K562 (cell line): ENCODE data around the gene SCMH1.

ENCODE experiments used
- BRCA1 ChIP-seq, 2 experiments: fragments of 450-650 bp in 1 of 2; sonication (generic) in 1 of 2; formaldehyde crosslinking in 1 of 2; IDR thresholded peaks; 2 replicates each; pipeline versions ENCODE4 v1.5.0 to v1.6.1; 2017 to 2020; ENCODE audit warnings: mild to moderate bottlenecking in 1 of 2, missing genetic modification reagents in 1 of 2
- BRD4 ChIP-seq: fragments of 200-600 bp; sonication (generic); IDR thresholded peaks from 2 replicates; pipeline ENCODE4 v1.6.1; 2017; ENCODE audit warnings: inconsistent platforms
- COPS2 ChIP-seq: fragments of 450-650 bp; conservative IDR thresholded peaks from 2 replicates; pipeline ENCODE4 v1.6.1; 2016; ENCODE audit warnings: mild to moderate bottlenecking, moderate library complexity
- KLF1 ChIP-seq: fragments of 450-650 bp; IDR thresholded peaks from 2 replicates; pipeline ENCODE4 v1.6.1; 2016; ENCODE audit warnings: missing genetic modification characterization, missing compliant biosample characterization
- LEF1 ChIP-seq: fragments of 450-650 bp; IDR thresholded peaks from 2 replicates; pipeline ENCODE4 v1.6.1; 2016; ENCODE audit warnings: mild to moderate bottlenecking
- POLR2AphosphoS5 ChIP-seq: IDR thresholded peaks from 2 replicates; pipeline ENCODE4 v1.6.1; 2011; ENCODE audit warnings: mild to moderate bottlenecking, low read depth, low read length, moderate library complexity; ENCODE audit not compliant: control insufficient read depth, insufficient read depth
- ZNF24 ChIP-seq: fragments of 450-650 bp; IDR thresholded peaks from 2 replicates; pipeline ENCODE4 v1.6.1; 2016
- TF ChIP-seq, protein P1 (sequence below): sonication (generic); formaldehyde crosslinking; IDR thresholded peaks from 2 replicates; pipeline ENCODE4 v1.9.0; 2022; ENCODE audit warnings: mild to moderate bottlenecking, missing genetic modification reagents
- TF ChIP-seq, protein P2 (sequence below): fragments of 450-650 bp; IDR thresholded peaks from 2 replicates; pipeline ENCODE4 v1.6.1; 2017; ENCODE audit warnings: antibody characterized with exemption
- TF ChIP-seq, protein P3 (sequence below), 3 experiments: IDR thresholded peaks in 2 of 3; conservative IDR thresholded peaks in 1 of 3; 2 replicates each; pipeline ENCODE4 v1.5.1; 2011 to 2012; ENCODE audit warnings: low read length in 3 of 3, mild to moderate bottlenecking in 3 of 3, control low read depth in 2 of 3, improper control_type of control experiment in 1 of 3, inconsistent platforms in 1 of 3, low read depth in 1 of 3, mixed read lengths in 1 of 3, moderate library complexity in 1 of 3; ENCODE audit not compliant: insufficient read depth in 2 of 3

DNA sequence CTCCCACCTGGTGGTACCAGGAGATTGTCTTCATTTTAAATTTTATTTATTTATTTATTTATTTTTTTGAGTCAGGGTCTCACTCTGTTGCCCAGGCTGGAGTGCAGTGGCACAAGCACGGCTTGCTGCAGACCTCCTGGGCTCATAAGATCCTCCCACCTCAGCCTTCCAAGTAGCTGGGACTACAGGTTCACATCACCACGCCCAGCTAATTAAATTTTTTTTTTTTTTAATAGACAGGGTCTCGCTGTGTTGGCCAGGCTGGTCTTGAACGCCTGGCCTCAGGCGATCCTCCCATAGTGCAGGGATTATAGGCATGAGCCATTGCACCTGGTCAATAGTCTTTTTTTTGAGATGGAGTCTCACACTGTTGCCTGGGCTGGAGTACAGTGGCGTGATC is 229.1 kb downstream of the SCMH1 start:
- TF ChIP-seq, protein P1, sequence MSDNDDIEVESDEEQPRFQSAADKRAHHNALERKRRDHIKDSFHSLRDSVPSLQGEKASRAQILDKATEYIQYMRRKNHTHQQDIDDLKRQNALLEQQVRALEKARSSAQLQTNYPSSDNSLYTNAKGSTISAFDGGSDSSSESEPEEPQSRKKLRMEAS, result no peak
- TF ChIP-seq LEF1 (no peak), KLF1 (tag) (no peak), ZNF24 (no peak), BRCA1 (IDR thresholded peaks at IDR 0.05) (no peak), BRCA1 (CRISPR knock-in tag; IDR thresholded peaks at IDR 0.05) (no peak), BRD4 (no peak), COPS2 (no peak), POLR2AphosphoS5 (no peak)
- TF ChIP-seq, protein P2, sequence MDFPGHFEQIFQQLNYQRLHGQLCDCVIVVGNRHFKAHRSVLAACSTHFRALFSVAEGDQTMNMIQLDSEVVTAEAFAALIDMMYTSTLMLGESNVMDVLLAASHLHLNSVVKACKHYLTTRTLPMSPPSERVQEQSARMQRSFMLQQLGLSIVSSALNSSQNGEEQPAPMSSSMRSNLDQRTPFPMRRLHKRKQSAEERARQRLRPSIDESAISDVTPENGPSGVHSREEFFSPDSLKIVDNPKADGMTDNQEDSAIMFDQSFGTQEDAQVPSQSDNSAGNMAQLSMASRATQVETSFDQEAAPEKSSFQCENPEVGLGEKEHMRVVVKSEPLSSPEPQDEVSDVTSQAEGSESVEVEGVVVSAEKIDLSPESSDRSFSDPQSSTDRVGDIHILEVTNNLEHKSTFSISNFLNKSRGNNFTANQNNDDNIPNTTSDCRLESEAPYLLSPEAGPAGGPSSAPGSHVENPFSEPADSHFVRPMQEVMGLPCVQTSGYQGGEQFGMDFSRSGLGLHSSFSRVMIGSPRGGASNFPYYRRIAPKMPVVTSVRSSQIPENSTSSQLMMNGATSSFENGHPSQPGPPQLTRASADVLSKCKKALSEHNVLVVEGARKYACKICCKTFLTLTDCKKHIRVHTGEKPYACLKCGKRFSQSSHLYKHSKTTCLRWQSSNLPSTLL, result no peak
- TF ChIP-seq, protein P3, sequence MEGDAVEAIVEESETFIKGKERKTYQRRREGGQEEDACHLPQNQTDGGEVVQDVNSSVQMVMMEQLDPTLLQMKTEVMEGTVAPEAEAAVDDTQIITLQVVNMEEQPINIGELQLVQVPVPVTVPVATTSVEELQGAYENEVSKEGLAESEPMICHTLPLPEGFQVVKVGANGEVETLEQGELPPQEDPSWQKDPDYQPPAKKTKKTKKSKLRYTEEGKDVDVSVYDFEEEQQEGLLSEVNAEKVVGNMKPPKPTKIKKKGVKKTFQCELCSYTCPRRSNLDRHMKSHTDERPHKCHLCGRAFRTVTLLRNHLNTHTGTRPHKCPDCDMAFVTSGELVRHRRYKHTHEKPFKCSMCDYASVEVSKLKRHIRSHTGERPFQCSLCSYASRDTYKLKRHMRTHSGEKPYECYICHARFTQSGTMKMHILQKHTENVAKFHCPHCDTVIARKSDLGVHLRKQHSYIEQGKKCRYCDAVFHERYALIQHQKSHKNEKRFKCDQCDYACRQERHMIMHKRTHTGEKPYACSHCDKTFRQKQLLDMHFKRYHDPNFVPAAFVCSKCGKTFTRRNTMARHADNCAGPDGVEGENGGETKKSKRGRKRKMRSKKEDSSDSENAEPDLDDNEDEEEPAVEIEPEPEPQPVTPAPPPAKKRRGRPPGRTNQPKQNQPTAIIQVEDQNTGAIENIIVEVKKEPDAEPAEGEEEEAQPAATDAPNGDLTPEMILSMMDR (IDR thresholded peaks at IDR 0.05 in 2 of 3, conservative IDR thresholded peaks at IDR 0.05 in 1 of 3; ENCODE audit: insufficient read depth in 2 of 3, low read depth in 1 of 3, low read length in 3 of 3), result no peak
